ENCODE data around the gene PRSS22.

PRSS22 gene

DNA sequence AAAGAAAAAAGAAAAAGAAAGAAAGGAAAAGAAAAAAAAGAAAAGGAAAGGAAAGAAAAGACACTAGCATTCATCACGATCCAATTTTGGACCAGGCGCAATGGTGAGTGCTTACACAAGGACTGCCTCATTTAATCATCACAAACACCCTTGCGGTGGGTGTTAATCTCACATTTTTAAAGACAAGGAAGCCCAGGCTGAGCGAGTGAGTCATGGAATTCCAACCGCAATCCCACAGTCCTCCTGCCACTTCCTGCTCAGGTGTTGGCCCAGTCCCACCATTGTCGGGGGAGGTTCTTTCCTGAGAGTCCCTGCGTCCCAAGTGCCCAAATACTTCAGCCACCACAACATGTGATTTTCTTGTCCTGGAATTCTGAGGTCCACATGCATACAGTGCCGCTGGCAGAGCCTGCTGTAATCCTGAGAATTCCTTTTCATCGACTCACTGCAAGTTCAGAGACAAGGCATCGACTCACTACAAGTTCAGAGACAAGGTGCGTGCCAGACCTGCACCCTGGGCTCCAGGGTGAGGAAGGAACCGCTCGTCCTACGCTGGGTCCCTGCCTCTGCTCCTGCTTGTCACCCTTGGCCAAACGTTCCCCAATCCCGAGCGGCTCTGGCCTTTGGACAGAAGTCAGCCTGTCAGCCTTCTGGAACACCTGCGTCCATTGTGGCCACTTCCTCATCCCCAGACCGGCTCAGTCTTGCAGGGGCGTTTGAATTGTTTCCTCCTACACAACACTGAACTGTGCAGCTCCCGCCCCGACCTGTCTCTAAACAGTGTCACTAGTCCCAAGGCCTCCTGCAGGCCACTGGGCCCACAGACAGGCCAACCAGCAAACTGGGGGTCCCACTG, 22.1 kb downstream of the PRSS22 start:
- Histone ChIP-seq H3K79me2 (ENCODE audit: low read length) (no peaks in the 10 kb centered on the region), H3K4me2 (ENCODE audit: low read depth, low read length) (no peak overlapping the region), H4K20me1 (ENCODE audit: insufficient read depth, low read length) (no peaks in the 10 kb centered on the region), H3K4me1 (ENCODE audit: low read length) (no peaks in the 10 kb centered on the region), H3F3A (ENCODE audit: insufficient read depth, low read length) (no peaks in the 10 kb centered on the region), H3K36me3 (replicated peaks; ENCODE audit: insufficient read depth, low read length) (no peaks in the 10 kb centered on the region), H2AFZ (ENCODE audit: low read length) (no peak overlapping the region), H3K9me2 (replicated peaks; ENCODE audit: insufficient read depth, low read length) (no peaks in the 10 kb centered on the region), H3K27ac (ENCODE audit: low read length) (no peak overlapping the region), H3K27me3 (replicated peaks; ENCODE audit: insufficient read depth, low read length) (peaks cover 84% of the 10 kb centered on the region), H3K9me3 (replicated peaks; ENCODE audit: insufficient read depth, low read length) (no peaks in the 10 kb centered on the region), H3K4me3 (ENCODE audit: low read length) (no peak overlapping the region), H3K9ac (ENCODE audit: low read length) (no peak overlapping the region)
- DNase-seq: no peak
- TF ChIP-seq EZH2phosphoT487 (IDR thresholded peaks at IDR 0.05; ENCODE audit: low read length) (no peak), CTCF (IDR thresholded peaks at IDR 0.05; ENCODE audit: low read length) (no peak), EZH2 (optimal IDR thresholded peaks at IDR 0.05; ENCODE audit: low read depth, low read length) (no peak)

DNA sequence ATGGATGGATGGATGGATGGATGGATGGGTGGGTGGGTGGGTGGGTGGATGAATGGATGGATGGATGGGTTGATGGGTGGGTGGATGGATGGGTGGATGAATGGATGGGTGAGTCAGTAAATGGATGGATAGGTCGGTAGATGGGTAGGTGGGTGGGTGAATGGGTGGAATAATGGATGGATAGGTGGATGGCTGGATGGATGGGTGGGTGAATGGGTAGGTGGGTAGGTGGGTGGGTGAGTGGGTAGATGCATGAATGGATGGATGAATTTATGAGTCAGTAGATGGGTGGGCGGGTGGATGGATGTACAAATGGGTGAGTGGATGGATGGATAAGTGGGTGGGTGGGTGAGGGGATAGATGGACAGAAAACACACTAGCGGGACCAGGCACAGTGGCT, 23.0 kb downstream of the PRSS22 start:
- H3K9ac ChIP-seq (ENCODE audit: low read length): no peak overlapping the region
- DNase-seq: no peak
- H3K4me1 ChIP-seq (ENCODE audit: low read length): no peaks in the 10 kb centered on the region
- H3K79me2 ChIP-seq (ENCODE audit: low read length): no peaks in the 10 kb centered on the region
- TF ChIP-seq EZH2 (optimal IDR thresholded peaks at IDR 0.05; ENCODE audit: low read depth, low read length): no peak
- TF ChIP-seq EZH2phosphoT487 (IDR thresholded peaks at IDR 0.05; ENCODE audit: low read length): no peak
- H3K4me2 ChIP-seq (ENCODE audit: low read depth, low read length): no peak overlapping the region
- no peaks in the 10 kb centered on the region for H3K9me2 ChIP-seq (replicated peaks; ENCODE audit: insufficient read depth, low read length)
- no peaks in the 10 kb centered on the region for H3K36me3 ChIP-seq (replicated peaks; ENCODE audit: insufficient read depth, low read length)
- H3K27me3 ChIP-seq (replicated peaks; ENCODE audit: insufficient read depth, low read length): peaks cover 86% of the 10 kb centered on the region
- H3F3A ChIP-seq (ENCODE audit: insufficient read depth, low read length): no peaks in the 10 kb centered on the region
- H3K4me3 ChIP-seq (ENCODE audit: low read length): no peak overlapping the region
- no peak overlapping the region for H3K27ac ChIP-seq (ENCODE audit: low read length)
- H3K9me3 ChIP-seq (replicated peaks; ENCODE audit: insufficient read depth, low read length): no peaks in the 10 kb centered on the region
- no peak overlapping the region for H2AFZ ChIP-seq (ENCODE audit: low read length)
- H4K20me1 ChIP-seq (ENCODE audit: insufficient read depth, low read length): no peaks in the 10 kb centered on the region

DNA sequence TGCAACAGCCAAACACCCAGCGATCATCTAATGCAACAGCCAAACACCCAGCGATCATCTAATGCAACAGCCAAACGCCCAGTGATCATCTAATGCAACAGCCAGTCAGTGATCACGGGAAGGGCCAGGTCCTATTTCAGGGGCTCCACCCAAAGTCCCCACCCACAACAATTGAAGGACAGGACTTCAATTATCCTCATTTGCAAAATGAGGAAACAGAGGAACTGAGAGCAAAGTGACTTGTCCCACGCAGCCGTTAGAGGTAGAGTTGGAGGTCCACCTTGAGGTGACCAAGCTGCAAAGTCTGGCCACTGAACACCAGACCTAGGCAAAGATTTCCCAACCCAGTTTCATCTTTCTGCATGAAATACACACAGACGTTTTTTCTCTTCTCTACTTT, 24.2 kb downstream of the PRSS22 start:
- Histone ChIP-seq H3K9me3 (replicated peaks; ENCODE audit: insufficient read depth, low read length) (no peaks in the 10 kb centered on the region), H3K9me2 (replicated peaks; ENCODE audit: insufficient read depth, low read length) (no peaks in the 10 kb centered on the region), H3K9ac (ENCODE audit: low read length) (no peak overlapping the region), H4K20me1 (ENCODE audit: insufficient read depth, low read length) (no peaks in the 10 kb centered on the region), H3K27ac (ENCODE audit: low read length) (no peak overlapping the region), H3K27me3 (replicated peaks; ENCODE audit: insufficient read depth, low read length) (peaks cover 86% of the 10 kb centered on the region), H3F3A (ENCODE audit: insufficient read depth, low read length) (no peaks in the 10 kb centered on the region), H3K4me2 (ENCODE audit: low read depth, low read length) (no peak overlapping the region), H3K4me1 (ENCODE audit: low read length) (no peaks in the 10 kb centered on the region), H3K36me3 (replicated peaks; ENCODE audit: insufficient read depth, low read length) (no peaks in the 10 kb centered on the region), H2AFZ (ENCODE audit: low read length) (no peak overlapping the region), H3K4me3 (ENCODE audit: low read length) (no peak overlapping the region), H3K79me2 (ENCODE audit: low read length) (no peaks in the 10 kb centered on the region)
- no peak for DNase-seq
- TF ChIP-seq CTCF (IDR thresholded peaks at IDR 0.05; ENCODE audit: low read length): no peak
- no peak for TF ChIP-seq EZH2phosphoT487 (IDR thresholded peaks at IDR 0.05; ENCODE audit: low read length)
- no peak for TF ChIP-seq EZH2 (optimal IDR thresholded peaks at IDR 0.05; ENCODE audit: low read depth, low read length)

- H3K4me1 ChIP-seq (ENCODE audit: low read length): no peaks in the 10 kb centered on the region
- peaks cover 86% of the 10 kb centered on the region for H3K27me3 ChIP-seq (replicated peaks; ENCODE audit: insufficient read depth, low read length)
- H3K4me2 ChIP-seq (ENCODE audit: low read depth, low read length): no peak overlapping the region
- H3K79me2 ChIP-seq (ENCODE audit: low read length): no peaks in the 10 kb centered on the region
- TF ChIP-seq EZH2 (optimal IDR thresholded peaks at IDR 0.05; ENCODE audit: low read depth, low read length) (no peak), CTCF (IDR thresholded peaks at IDR 0.05; ENCODE audit: low read length) (no peak), EZH2phosphoT487 (IDR thresholded peaks at IDR 0.05; ENCODE audit: low read length) (no peak)
- no peak overlapping the region for H3K27ac ChIP-seq (ENCODE audit: low read length)
- no peak overlapping the region for H2AFZ ChIP-seq (ENCODE audit: low read length)
- H3K9ac ChIP-seq (ENCODE audit: low read length): no peak overlapping the region
- no peaks in the 10 kb centered on the region for H3K36me3 ChIP-seq (replicated peaks; ENCODE audit: insufficient read depth, low read length)
- H3F3A ChIP-seq (ENCODE audit: insufficient read depth, low read length): no peaks in the 10 kb centered on the region
- no peak for DNase-seq
- H4K20me1 ChIP-seq (ENCODE audit: insufficient read depth, low read length): no peaks in the 10 kb centered on the region
- H3K9me2 ChIP-seq (replicated peaks; ENCODE audit: insufficient read depth, low read length): no peaks in the 10 kb centered on the region
- H3K9me3 ChIP-seq (replicated peaks; ENCODE audit: insufficient read depth, low read length): no peaks in the 10 kb centered on the region
- no peak overlapping the region for H3K4me3 ChIP-seq (ENCODE audit: low read length)
Observed at GRCh38 chr16:2831203-2831602, 26.8 kb downstream of the PRSS22 start.
